Measurements from ENCODE around the gene SLC38A6.

The SLC38A6 gene

DNA sequence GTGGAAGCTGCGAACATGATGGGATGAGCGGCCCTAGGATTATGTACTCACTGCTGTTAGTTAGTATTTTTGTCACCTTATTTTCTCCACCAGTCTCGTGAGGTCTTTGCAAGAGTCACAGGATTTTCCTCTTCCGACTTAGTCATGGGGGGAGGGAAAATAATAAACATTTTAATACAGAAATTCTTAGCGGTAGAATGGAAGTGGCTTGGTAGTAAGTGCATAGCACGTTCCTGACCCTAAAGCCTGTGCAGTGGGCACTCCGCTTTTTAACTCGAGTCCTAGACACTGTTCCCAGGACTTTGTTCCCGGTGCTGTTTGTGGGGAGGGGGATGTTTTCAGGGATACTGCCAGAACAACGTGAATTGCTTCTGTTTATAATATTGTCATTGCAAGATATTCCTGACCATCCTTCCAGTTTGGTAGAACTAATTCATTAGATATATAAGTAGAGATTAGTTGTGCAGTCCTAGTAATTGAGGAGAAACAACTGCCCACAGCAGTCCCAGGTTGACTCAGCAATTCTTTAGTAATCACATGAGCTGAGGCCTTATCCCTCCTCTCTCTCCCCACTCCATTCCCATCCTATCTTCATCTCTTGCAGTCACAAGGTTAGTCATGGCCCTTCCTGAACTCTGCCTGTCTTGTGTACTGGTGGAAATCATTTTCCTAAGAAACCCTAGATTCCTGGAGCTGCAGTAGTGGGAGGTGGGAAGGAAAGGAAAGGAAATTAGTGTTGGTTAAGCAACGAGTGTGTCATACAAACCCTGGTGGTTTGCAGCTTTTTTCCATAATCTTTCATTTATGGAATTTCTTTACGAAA lies 799 bp downstream of the SLC38A6 start:
- DNase-seq (ENCODE audit: low spot score), result peak; percentile 64

DNA sequence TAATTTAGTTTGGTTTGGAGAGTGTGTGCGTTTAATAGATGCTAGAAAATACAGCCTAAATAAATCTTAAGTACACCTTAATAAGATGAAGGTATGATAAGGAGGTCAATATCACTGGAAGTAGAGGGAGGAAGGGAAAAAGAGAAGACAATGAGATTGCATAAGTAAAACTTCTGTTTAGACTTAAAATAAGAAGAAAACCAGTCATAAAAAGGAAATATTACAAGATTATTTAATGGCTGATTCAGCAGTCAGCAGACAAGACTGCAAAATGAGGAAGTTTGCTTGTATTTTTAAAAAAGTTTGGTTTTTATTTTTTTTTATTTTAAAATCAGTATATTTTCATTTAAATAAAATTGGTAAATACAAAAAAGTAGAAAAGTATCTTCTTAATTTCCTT lies 3.2 kb downstream of the SLC38A6 start:
- no peak for DNase-seq (ENCODE audit: low spot score)

GRCh38 chr14:60986500-60986899 lies 5.5 kb downstream of the SLC38A6 start:
- no peak for DNase-seq (ENCODE audit: low spot score)

- no peak for DNase-seq (ENCODE audit: low spot score)
These were observed 8.6 kb downstream of the SLC38A6 start for GRCh38 chr14:60989599-60989998.

GRCh38 chr14:60998617-60999016 lies 17.6 kb downstream of the SLC38A6 start:
- DNase-seq (ENCODE audit: low spot score), result no peak

DNA sequence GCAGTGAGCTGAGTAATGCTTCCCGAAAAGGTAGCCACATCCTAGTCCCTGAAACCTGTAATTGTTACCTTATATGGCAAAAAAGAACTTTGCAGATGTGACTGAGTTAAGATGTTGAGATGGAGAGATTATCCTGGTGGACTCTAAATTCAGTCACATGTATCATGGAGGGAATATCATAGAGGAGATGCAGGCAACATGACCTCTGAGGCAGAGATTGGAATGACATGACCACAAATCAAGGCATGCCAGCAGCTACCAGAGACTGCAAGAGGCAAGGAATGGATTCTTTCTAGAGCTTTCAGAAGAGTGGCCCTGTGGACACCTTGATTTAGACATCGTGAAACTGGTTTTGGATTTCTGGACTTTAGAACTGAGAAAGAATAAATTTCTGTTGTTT lies 18.5 kb downstream of the SLC38A6 start:
- no peak for DNase-seq (ENCODE audit: low spot score)

DNA sequence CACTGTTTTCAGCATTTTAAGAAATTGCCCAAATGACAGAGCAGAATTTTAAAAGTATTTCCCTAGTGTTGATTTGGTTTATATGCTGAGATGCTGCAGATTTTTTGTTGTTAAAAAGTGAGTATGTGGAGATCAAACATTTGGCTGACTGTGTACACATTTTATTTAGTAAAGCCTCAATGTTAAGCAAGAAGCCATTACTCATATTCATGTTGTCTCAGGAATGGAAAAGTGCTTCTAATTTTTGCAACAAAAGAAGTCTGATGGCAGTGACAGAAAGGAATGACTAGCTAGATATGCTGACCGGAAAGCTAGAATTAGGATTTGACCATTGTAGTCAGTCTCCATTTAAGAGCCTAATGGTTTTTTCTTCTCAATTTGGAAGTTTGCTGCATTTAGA lies 22.5 kb downstream of the SLC38A6 start:
- no peak for DNase-seq (ENCODE audit: low spot score)

GRCh38 chr14:61019537-61019936 lies 38.5 kb downstream of the SLC38A6 start:
- DNase-seq (ENCODE audit: low spot score), result no peak

GRCh38 chr14:61025251-61026223 lies 44.5 kb downstream of the SLC38A6 start:
- DNase-seq (ENCODE audit: low spot score), result peak; percentile 81

DNA sequence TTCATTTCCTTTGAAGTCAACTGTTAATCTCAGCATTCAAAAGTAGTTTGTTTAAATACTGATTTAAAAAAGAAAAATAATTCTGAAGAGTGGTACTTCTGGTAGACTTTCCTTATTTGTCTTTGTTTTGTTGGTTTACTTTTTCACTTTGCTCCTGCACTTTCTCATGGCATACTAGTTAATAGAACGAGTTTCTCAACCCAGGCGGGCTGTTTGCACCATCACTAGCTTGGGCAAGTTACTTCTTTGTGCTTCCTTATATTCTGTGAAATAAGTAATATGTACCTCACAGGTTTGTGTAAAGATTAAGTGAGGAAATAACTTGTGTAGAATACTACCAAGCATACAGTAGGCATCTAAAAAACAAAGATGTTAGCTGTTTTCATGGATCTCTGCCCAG lies 45.5 kb downstream of the SLC38A6 start:
- DNase-seq (ENCODE audit: low spot score), result no peak

GRCh38 chr14:61031026-61031425 lies 50.0 kb downstream of the SLC38A6 start:
- no peak for DNase-seq (ENCODE audit: low spot score)

GRCh38 chr14:61033054-61033453 lies 52.0 kb downstream of the SLC38A6 start:
- no peak for DNase-seq (ENCODE audit: low spot score)

- DNase-seq (ENCODE audit: low spot score), result no peak
These were observed 52.8 kb downstream of the SLC38A6 start for GRCh38 chr14:61033855-61034254.

- no peak for DNase-seq (ENCODE audit: low spot score)
These were observed 53.5 kb downstream of the SLC38A6 start for GRCh38 chr14:61034416-61035120.

DNA sequence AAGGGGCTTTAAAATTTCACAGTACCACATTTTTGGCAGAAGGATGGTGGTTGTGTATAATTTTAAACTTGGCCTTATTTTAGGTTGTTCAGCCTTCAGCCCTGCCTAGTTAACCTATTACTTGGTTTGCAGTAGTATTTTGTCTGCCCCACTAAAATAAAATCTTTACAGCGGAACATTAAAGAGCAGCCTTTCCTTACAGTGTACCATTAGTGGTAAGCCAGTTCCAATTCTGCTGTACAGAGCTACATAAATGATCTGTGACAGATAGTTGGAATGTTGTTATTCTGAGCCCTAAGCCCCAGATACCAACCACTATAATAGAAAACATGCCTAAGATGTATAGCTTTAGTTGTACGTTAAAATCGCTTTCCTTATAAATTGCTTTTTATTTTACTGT lies 56.2 kb downstream of the SLC38A6 start:
- DNase-seq (ENCODE audit: low spot score), result no peak

DNA sequence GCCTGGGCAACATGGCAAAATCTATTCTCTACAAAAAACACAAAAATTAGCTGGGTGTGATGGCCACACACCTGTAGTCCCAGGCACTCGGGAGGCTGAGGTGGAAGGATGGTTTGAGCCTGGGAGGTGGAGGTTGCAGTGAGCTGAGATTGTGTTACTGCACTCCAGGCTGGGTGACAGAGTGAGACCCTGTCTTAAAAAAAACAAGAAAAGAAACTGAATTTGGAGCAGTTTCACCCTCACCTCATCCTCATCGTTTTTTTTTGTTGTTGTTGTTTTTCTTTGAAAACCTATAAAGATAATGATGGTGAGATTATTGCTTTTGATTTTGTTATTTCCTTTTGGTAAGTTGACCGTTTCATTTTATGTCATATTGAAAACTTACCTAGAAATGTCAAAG lies 60.7 kb downstream of the SLC38A6 start:
- no peak for DNase-seq (ENCODE audit: low spot score)

DNA sequence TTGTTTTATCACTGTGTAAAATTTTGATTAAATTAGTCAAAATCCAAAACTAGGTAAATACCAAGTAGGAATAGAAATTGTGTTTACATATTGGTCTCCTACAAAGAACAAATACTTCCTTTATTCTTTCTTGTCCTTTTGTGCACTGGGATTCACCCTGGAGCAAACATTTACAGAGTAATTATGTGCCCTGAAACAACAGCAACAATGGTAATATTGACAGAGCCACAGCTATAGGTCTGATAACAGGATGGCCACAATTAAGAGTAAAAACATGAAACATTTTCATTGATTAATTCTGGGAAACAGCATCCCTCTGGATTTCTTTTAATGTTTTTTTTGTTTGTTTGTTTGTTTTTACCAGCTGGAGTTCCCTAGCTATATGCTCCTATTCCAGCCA lies 61.2 kb downstream of the SLC38A6 start:
- DNase-seq (ENCODE audit: low spot score), result no peak

DNA sequence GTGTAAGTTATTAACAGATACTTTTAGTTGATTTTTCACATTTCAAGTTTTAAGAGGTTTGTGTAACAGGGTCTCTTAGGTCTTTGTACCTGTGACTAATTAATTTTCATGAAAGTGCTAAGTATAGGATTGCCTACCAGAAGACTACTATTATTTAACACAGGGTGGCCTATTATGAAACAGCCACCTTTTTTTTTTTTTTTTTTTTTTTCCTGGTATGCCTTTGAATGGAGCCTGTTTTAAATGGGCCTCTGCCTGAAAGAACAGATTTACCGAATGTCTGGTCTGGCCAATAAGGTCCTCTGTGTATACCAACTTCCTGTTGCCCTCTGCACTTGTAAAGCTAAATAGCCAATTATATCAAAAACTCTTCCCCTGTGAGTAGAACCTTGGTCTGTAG lies 62.5 kb downstream of the SLC38A6 start:
- DNase-seq (ENCODE audit: low spot score), result no peak

DNA sequence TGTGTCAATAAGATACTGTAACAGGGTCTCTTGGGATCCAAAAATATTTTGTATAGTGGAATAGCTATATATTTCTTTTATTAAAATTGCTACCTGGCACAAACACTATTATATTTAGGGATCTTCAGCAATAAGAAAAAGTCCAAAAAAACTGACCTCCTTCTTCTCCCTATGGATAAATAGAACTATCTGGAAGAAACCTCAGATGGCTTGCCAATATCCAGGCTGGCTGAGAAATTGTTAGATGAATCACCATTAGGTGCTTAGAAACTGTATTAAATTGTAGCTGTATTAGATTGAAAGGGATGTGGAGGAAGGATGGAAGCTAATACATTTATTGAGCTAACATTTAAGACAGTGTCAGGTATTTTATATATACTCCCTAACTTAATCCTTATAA lies 66.0 kb downstream of the SLC38A6 start:
- no peak for DNase-seq (ENCODE audit: low spot score)

- no peak for DNase-seq (ENCODE audit: low spot score)
These were observed 67.6 kb downstream of the SLC38A6 start for GRCh38 chr14:61048640-61049039.

- no peak for DNase-seq (ENCODE audit: low spot score)
These were observed 69.4 kb downstream of the SLC38A6 start for GRCh38 chr14:61050417-61050816.

- DNase-seq (ENCODE audit: low spot score), result no peak
These were observed 70.0 kb downstream of the SLC38A6 start for GRCh38 chr14:61051051-61051450.
